GM19452 (cell line): ENCODE data around the gene CCSER2.
"Not testable (repeated sequence)": the region's sequence is repeated elsewhere in the genome, so short reads cannot be mapped to it uniquely, and the experiment has no call there.

ENCODE experiments used
- ATAC-seq: cut with Tn5 transposase; IDR thresholded peaks from one replicate; pipeline ENCODE4 v1.9.1; 2021; ENCODE audit not compliant: unreplicated experiment

Gene CCSER2

GRCh38 chr10:84511709-84512285 lies 183.4 kb downstream of the CCSER2 start:
- no peak for ATAC-seq

DNA sequence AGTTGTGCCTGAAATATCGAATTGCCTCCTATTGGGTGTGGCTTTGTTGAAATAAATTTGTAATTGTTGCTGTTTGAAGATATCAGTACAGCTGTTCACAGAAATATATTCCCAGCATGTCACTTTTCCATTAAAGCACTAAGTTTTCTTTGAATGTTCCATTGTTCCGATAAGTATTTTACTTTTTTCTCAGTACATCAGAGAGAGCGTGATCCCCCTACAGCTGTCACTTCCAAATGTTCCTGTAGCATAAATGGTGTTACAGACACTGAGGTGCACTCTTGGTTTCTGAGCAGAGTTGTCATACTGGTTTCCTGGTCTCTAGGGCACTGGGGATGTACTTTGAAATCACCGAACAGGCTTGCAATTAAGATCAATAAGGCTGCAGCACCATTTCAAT lies 189.2 kb downstream of the CCSER2 start:
- no peak for ATAC-seq

GRCh38 chr10:84519235-84519634 lies 190.8 kb downstream of the CCSER2 start:
- ATAC-seq, result no peak

DNA sequence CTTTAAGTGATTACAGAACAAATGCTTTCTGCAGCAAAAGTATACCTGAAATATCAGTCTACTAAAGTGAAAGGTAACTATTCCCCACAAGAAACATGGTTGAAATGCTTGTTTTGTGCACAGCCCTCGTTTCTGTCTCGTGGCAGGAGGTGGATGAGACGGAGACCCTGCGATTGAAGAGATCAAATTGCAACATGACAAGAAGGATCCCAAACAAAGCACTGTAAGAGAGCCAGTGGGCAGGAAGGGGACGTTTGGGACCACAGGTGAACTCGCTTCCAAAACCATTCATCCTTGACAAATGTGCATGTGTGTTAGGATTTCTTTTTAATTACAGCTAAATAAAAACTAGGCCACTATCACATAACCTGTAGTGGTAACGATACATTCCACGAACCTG lies 192.6 kb downstream of the CCSER2 start:
- no peak for ATAC-seq

DNA sequence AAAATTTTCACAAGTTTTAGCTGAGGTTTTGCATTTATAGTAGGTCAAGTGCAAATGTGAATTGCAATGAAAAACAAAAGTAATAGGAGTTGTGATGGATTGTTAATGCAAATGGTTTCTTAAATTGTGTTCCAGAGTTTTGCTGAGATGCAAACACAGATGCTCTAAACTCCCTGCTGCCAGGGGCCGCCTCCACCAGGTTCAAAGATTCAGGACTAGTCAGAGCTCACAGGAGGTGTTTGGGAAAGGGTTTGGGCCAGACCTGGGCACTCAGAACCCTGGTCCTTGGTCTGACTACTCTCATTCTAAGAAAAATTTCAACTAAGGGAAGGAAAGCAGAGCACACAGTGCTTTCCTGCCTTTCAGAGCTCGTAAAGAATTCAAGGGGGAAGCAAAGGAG lies 193.1 kb downstream of the CCSER2 start:
- ATAC-seq, result no peak

DNA sequence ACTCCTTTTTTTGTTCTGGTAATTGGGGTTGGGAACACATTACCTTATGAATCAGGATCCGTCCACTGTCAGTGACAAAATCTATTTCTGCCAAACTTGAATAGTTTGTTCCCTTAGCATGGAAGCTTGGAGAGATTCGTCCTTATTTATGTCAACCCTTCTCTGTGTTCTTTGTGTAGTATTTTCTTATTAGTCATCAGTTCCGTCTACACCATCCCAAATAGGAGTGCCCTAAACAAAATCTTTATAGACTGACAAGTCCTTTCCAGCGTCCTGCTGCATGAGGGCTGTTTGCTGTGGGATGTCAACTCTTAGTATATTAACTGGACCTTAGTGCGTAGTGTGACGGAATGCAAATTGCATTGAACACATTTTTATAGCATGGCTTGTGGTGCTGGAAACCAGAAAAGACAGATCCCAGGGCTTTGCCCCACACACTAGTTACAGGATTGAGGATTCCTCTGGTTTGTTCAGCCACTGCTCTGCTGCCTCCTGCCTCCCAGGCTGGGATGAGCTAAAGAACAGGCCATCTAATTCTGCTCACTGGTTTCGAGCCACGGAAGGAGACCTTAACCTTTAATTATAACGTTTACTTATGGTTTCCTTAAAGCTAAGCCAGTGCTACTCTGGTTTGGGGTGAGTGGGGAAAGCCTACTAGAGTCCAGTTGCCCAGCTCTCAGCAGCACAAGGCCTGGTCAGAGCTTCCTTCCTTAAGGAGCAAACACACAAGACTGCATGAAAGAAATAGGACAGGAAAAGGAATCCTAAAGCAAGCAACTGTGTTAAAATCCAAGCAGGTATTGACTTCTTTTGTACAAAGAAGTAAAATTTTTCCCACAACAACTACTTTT lies 194.4 kb downstream of the CCSER2 start:
- no peak for ATAC-seq

GRCh38 chr10:84523526-84523925 lies 195.1 kb downstream of the CCSER2 start:
- ATAC-seq, result no peak

DNA sequence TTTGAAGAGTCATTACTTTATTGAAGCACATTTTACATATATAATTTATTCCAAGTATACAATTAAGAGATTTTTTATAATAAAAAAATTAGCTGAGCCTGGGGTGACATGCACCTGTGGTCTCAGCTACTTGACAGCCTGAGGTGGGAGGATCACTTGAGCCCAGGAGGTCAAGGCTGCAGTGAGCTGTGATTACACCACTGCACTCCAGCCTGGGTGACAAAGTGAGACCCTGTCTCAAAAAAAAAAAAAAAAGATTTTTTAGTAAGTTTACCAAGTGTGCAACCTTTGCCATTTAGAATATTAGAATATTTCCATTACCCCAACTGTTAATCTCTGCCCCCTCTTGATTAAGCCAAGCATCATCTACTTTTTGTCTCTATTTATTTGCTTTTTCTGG lies 196.0 kb downstream of the CCSER2 start:
- no peak for ATAC-seq

DNA sequence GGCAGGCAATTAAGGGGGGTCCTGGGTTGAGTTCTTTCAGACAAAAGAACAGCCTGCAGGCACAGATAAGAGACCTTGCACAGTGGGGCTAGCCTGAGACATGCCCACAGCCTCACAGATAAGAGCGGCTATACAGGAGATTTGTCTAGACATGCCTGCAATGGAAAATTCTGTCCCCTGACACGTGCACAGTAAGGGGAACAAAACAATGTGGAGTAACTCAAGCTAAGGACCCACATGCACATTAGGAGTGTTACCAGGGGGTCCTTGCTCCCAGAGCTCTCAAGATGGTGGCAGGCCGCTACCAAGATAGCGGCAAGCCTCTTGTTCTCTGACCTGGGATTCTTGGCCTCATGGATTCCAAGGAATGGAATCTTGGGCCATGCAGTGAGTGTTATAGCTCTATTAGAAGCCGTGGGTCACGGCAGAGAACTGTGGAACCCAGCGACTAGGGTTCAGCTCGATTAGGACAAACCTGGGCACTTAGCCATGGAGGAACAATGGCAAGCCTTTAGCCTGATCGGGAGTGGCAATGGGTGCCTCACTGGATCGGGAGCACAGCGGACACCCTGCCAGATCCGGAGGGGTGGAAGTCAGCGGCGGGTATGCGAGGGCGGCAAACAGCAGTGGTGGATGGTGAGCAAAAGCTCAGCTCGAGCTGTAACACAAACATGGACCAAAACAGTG lies 196.9 kb downstream of the CCSER2 start:
- no peak for ATAC-seq

GRCh38 chr10:84525807-84526182 lies 197.4 kb downstream of the CCSER2 start:
- not testable (repeated sequence) for ATAC-seq

DNA sequence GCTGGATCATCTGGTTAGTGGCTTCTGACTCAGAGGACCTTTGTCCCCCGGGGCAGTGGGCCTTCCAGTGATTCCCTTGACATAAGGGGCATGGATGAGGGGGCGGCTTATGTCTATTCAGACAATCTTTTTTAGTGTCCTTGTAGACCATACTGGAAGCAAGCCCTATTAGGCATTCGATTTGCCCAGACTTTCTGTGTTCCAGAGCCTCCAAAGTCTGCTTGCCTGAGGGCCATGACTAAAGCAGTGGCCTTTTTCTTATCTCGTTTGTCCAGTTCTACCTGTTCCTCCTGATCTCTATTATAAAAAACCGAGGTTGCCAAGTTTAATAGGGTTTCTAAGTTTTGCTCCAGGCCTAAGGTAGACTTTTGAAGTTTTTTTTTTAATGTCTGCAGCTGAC lies 199.0 kb downstream of the CCSER2 start:
- ATAC-seq, result not testable (repeated sequence)

- ATAC-seq, result not testable (repeated sequence)
These were observed 200.1 kb downstream of the CCSER2 start for GRCh38 chr10:84528526-84528925.

GRCh38 chr10:84530724-84531325 lies 202.4 kb downstream of the CCSER2 start:
- ATAC-seq, result no peak

DNA sequence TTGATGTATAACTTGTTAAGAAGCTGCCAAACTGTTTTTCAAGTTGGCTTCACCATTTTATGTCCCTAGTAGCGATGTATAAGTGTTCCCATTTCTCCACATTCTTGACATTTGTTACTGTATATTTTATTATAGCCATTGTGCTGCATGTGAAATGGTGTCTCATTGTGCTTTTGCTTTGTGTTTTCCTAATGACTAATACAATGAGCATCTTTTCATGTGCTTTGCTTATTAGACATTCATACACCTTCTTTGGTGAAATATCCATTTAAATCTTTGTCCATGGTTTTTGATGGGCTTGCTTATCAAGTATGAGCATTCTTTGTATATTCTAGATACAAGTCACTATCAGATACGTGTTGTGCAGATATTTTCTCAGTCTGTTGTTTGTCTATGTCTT lies 203.0 kb downstream of the CCSER2 start:
- ATAC-seq, result no peak

DNA sequence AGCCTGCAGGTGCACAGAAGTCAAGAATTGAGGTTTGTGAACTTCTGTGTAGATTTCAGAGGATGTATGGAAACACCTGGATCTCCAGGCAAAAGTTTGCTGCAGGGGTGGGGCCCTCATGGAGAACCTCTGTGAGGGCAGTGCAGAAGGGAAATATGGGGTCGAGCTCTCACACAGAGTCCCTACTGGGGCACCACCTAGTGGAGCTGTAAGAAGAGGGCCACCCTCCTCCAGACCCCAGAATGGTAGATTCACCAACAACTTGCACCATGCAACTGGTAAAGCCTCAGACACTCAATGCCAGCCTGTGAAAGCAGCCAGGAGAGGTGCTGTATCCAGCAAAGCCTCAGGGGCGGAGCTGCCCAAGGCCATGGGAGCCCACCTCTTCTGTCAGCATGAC lies 205.8 kb downstream of the CCSER2 start:
- no peak for ATAC-seq

DNA sequence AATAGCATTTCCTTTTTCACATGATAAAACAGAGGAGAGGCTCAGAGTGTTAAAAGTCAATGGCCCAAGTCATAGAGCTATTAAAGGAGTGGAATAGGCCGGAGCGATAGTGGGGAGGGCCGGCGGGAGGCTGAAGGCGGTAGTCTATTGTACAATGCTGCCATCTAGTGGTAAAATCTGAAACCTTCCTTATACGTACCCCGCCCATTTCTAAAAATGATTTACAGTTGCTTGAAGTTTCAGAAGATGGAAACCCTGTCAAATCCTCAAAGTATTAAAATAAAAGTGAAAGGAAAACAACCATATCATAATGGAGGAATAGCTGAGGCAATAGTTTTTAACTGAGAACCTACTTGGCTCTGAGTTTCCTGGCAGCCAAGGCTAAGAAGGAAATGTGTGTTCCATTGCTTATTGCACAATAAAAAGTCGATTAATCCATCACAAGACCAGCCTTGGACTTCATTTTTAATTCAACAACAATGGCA lies 209.1 kb downstream of the CCSER2 start:
- peak; percentile 69 for ATAC-seq

DNA sequence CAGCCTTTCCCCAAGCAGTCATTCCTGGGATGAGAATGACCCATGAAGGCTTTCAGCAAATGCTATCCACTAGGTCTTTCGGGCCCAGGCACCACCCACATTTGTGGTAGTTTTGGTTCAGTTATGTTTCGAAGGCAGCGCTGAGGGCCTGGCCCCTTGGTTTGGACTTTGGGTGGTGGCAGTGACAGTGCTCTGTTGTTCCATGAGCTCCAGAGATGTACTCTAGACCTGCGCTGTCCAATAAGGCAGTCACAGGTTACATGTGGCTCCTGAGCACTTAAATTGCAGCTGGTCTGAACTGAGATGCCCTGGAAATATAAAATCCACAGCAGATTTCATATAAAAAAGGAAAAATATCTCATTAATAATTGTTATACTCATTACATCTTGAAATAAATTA lies 209.6 kb downstream of the CCSER2 start:
- no peak for ATAC-seq

GRCh38 chr10:84539216-84539615 lies 210.8 kb downstream of the CCSER2 start:
- no peak for ATAC-seq

DNA sequence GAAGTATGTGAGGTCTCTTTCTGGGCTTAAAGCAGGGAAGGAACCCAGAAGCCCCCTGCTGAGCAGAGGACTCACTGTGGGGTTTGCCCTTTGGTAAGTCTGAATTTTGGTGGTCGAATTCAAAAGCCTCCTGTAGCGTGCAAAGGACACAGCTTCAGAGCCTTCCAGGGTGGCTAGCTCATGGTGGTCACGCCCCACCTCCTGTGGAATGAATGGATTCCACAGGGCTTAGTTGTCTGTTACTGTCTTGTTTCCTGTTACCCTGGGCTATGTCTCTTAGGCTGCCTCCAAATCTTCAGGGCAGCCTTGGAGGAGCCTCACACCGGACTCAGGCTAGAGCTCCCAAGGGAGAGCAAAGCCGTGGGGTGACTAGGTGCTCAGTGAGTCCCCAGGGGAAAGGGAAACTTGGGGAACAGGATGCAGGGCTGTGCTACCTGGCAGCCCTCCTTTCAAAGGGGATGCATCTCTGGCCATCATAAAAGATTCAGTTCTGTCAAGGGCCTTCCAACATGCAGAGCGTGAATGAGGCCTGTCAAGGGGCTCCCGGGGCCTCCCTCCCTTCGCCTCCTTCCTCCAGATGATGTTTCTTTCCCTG lies 211.7 kb downstream of the CCSER2 start:
- ATAC-seq, result peak; percentile 10

- peak; percentile 76 for ATAC-seq
These were observed 212.4 kb downstream of the CCSER2 start for GRCh38 chr10:84540617-84541288.

GRCh38 chr10:84541289-84541637 lies 212.9 kb downstream of the CCSER2 start:
- no peak for ATAC-seq
